Neural crest cell (in vitro differentiated cells): ENCODE data around the gene TIGD6. TPM values are rescaled to one million over a fixed set of nuclear protein-coding genes. Genes with fewer than 3 reads are reported as not detected.

Experiments
- DNase-seq: peaks from one replicate; pipeline ENCODE4 v3.0.0; 2021; ENCODE audit warnings: low read depth, mixed read lengths, low spot score
- H3K27ac Mint-ChIP-seq: one replicate; pipeline ENCODE4 v1.8.0; 2021; ENCODE audit warnings: mild to moderate bottlenecking, mixed read lengths; ENCODE audit not compliant: unreplicated experiment
- H3K27me3 Mint-ChIP-seq: 2 replicates; pipeline ENCODE4 v1.8.0; 2021; ENCODE audit warnings: low read depth, mild to moderate bottlenecking, mixed read lengths
- H3K36me3 Mint-ChIP-seq: 2 replicates; pipeline ENCODE4 v1.8.0; 2021; ENCODE audit warnings: low read depth, mild to moderate bottlenecking, mixed read lengths
- H3K4me1 Mint-ChIP-seq: 2 replicates; pipeline ENCODE4 v1.8.0; 2021; ENCODE audit warnings: mixed read lengths
- H3K4me3 Mint-ChIP-seq: one replicate; pipeline ENCODE4 v1.8.0; 2021; ENCODE audit warnings: mild to moderate bottlenecking, mixed read lengths
- H3K9me3 Mint-ChIP-seq: 2 replicates; pipeline ENCODE4 v1.8.0; 2021; ENCODE audit warnings: mixed read lengths
- total RNA-seq: library from RNA; stranded (reverse); gene quantifications from 2 replicates; pipeline ENCODE4 v1.2.1, GENCODE V29; 2021
- TF ChIP-seq, protein P1 (sequence below): fragments of 200-600 bp; sonication (generic); conservative IDR thresholded peaks from 2 replicates; pipeline ENCODE4 v1.5.0; 2021; ENCODE audit warnings: antibody characterized with exemption, mild to moderate bottlenecking

TIGD6 gene
- total RNA-seq, 1 donor from 2014 or later, result 5.9 TPM

GRCh38 chr5:149999359-149999758 is 1.1 kb downstream of the TIGD6 start:
- Mint-ChIP-seq H3K4me1 (peaks cover 47% of the 10 kb centered on the region), H3K27me3 (no peaks in the 10 kb centered on the region), H3K4me3 (peak overlapping the region; percentile 96), H3K9me3 (no peaks in the 10 kb centered on the region), H3K36me3 (peaks cover 6% of the 10 kb centered on the region), H3K27ac (peak overlapping the region; percentile 99)
- TF ChIP-seq, protein P1, sequence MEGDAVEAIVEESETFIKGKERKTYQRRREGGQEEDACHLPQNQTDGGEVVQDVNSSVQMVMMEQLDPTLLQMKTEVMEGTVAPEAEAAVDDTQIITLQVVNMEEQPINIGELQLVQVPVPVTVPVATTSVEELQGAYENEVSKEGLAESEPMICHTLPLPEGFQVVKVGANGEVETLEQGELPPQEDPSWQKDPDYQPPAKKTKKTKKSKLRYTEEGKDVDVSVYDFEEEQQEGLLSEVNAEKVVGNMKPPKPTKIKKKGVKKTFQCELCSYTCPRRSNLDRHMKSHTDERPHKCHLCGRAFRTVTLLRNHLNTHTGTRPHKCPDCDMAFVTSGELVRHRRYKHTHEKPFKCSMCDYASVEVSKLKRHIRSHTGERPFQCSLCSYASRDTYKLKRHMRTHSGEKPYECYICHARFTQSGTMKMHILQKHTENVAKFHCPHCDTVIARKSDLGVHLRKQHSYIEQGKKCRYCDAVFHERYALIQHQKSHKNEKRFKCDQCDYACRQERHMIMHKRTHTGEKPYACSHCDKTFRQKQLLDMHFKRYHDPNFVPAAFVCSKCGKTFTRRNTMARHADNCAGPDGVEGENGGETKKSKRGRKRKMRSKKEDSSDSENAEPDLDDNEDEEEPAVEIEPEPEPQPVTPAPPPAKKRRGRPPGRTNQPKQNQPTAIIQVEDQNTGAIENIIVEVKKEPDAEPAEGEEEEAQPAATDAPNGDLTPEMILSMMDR, result no peak
- DNase-seq, result no peak

GRCh38 chr5:149998281-149998680 is 2.2 kb downstream of the TIGD6 start:
- Mint-ChIP-seq H3K4me3 (peak overlapping the region; percentile 96), H3K9me3 (no peaks in the 10 kb centered on the region), H3K27ac (no peak overlapping the region), H3K4me1 (peaks cover 47% of the 10 kb centered on the region), H3K27me3 (no peaks in the 10 kb centered on the region), H3K36me3 (peaks cover 6% of the 10 kb centered on the region)
- TF ChIP-seq, protein P1, result no peak
- no peak for DNase-seq

DNA sequence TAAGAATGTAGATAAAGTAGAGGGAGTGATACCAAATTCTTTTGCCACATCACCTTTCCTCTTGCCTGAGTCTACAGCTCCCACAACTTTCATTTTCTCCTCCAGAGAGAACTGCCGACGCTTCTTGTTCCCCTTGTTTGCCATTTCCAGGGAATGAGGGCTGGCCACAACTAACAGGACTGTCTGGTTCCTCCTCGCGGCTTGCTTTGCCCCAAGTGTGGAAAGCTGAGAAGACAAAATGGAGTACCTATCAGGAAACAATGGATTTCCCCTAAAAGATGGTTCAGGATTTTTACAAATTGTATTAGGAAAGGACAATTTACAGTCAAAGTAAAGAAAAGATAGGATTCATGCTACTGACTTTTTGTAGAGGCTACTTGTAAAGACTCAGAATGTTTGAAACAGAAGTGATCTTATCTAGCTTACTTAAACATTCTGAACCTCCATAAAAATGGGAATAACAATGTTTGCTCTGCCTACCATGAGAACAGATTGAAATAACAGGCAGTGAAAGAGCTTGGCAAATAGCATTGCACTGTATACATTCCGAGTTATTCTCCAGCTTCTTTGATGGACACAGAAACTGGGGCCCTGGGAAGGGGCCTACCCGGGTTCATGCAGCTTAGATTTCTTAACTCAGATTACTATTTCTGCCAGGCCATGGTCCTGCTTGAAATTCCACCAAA is 4.1 kb downstream of the TIGD6 start:
- H3K4me3 Mint-ChIP-seq, result peak overlapping the region; percentile 52
- TF ChIP-seq, protein P1, result no peak
- peaks cover 40% of the 10 kb centered on the region for H3K4me1 Mint-ChIP-seq
- no peaks in the 10 kb centered on the region for H3K9me3 Mint-ChIP-seq
- peaks cover 6% of the 10 kb centered on the region for H3K36me3 Mint-ChIP-seq
- no peak for DNase-seq
- H3K27me3 Mint-ChIP-seq, result no peaks in the 10 kb centered on the region
- H3K27ac Mint-ChIP-seq, result peak overlapping the region; percentile 24

GRCh38 chr5:149995385-149996204 is 4.9 kb downstream of the TIGD6 start:
- peaks cover 40% of the 10 kb centered on the region for H3K4me1 Mint-ChIP-seq
- TF ChIP-seq, protein P1, result no peak
- no peaks in the 10 kb centered on the region for H3K27me3 Mint-ChIP-seq
- H3K4me3 Mint-ChIP-seq, result peak overlapping the region; percentile 49
- no peaks in the 10 kb centered on the region for H3K9me3 Mint-ChIP-seq
- DNase-seq, result peak; percentile 5
- peak overlapping the region; percentile 51 for H3K27ac Mint-ChIP-seq
- peaks cover 6% of the 10 kb centered on the region for H3K36me3 Mint-ChIP-seq

GRCh38 chr5:149993471-149993870 is 7.0 kb downstream of the TIGD6 start:
- Mint-ChIP-seq H3K27me3 (no peaks in the 10 kb centered on the region), H3K27ac (no peak overlapping the region), H3K4me1 (peaks cover 23% of the 10 kb centered on the region), H3K9me3 (no peaks in the 10 kb centered on the region), H3K36me3 (peaks cover 6% of the 10 kb centered on the region), H3K4me3 (no peak overlapping the region)
- DNase-seq, result no peak
- TF ChIP-seq, protein P1, result no peak
